HG02885 (cell line): ENCODE measurements around the gene SWAP70.

Experiments
- ATAC-seq: cut with Tn5 transposase; IDR thresholded peaks from one replicate; pipeline ENCODE4 v1.9.1; 2021; ENCODE audit warnings: mild to moderate bottlenecking; ENCODE audit not compliant: unreplicated experiment, poor library complexity

The SWAP70 gene

GRCh38 chr11:9799886-9800285, 136.0 kb downstream of the SWAP70 start:
- no peak for ATAC-seq

- no peak for ATAC-seq
Measured at GRCh38 chr11:9802291-9802861, 138.5 kb downstream of the SWAP70 start.
